RWPE2 (cell line): ENCODE measurements around the gene PLEKHG7.

Source experiments
- ATAC-seq: fragments of 200-7000 bp; cut with Tn5 transposase; 3 replicates; pipeline ENCODE4 v1.9.1; 2021; ENCODE audit warnings: low read depth
- DNase-seq: peaks from one replicate; pipeline ENCODE4 v3.0.0-alpha.2; 2020; ENCODE audit warnings: low spot score
- H3K27ac ChIP-seq: fragments of 450-650 bp; 2 replicates; pipeline ENCODE4 v1.5.1; 2017; ENCODE audit warnings: mild to moderate bottlenecking; ENCODE audit not compliant: poor library complexity, severe bottlenecking
- H3K27me3 ChIP-seq: fragments of 250-450 bp; sonication (Bioruptor Pico); 2 replicates; pipeline ENCODE4 v1.5.1; 2021; ENCODE audit warnings: mild to moderate bottlenecking, moderate library complexity; ENCODE audit not compliant: insufficient read depth, poor library complexity, severe bottlenecking
- H3K36me3 ChIP-seq: fragments of 250-450 bp; sonication (Bioruptor Pico); 2 replicates; pipeline ENCODE4 v1.5.1; 2020; ENCODE audit warnings: low read depth, mild to moderate bottlenecking, moderate library complexity
- H3K4me1 ChIP-seq: fragments of 250-450 bp; sonication (Bioruptor Pico); 2 replicates; pipeline ENCODE4 v1.5.1; 2021; ENCODE audit warnings: mild to moderate bottlenecking, moderate library complexity; ENCODE audit not compliant: insufficient read depth, poor library complexity, severe bottlenecking
- H3K4me3 ChIP-seq: fragments of 250-450 bp; sonication (Bioruptor Pico); 2 replicates; pipeline ENCODE4 v1.5.1; 2021; ENCODE audit warnings: mild to moderate bottlenecking, moderate library complexity; ENCODE audit not compliant: severe bottlenecking
- H3K9me3 ChIP-seq: fragments of 250-450 bp; sonication (Bioruptor Pico); 2 replicates; pipeline ENCODE4 v1.5.1; 2021; ENCODE audit warnings: mild to moderate bottlenecking, moderate library complexity; ENCODE audit not compliant: severe bottlenecking
- TF ChIP-seq, protein P1 (sequence below): fragments of 450-650 bp; IDR thresholded peaks from one replicate; pipeline ENCODE4 v1.5.1; 2017; ENCODE audit warnings: mild to moderate bottlenecking, moderate library complexity; ENCODE audit not compliant: poor library complexity, severe bottlenecking

PLEKHG7 gene

DNA sequence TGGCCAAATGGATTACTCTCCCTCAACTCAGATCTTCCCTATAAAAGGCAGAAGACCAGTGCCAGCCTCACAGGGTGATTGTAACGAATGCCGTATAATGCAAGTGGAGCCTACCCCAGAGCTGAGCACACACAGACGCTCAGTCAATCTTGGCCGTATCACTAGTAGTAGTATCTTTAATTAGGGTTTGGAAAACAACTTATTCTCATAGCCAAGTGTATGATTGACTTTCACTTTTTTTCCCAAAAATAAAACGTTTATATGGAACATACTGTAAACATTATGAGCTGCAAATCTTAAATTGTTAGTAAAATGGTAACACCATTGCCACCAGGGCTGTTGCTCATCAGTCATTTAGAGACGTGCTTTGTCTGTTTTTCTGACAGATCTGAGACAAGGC lies 30.4 kb downstream of the PLEKHG7 start:
- TF ChIP-seq, protein P1, sequence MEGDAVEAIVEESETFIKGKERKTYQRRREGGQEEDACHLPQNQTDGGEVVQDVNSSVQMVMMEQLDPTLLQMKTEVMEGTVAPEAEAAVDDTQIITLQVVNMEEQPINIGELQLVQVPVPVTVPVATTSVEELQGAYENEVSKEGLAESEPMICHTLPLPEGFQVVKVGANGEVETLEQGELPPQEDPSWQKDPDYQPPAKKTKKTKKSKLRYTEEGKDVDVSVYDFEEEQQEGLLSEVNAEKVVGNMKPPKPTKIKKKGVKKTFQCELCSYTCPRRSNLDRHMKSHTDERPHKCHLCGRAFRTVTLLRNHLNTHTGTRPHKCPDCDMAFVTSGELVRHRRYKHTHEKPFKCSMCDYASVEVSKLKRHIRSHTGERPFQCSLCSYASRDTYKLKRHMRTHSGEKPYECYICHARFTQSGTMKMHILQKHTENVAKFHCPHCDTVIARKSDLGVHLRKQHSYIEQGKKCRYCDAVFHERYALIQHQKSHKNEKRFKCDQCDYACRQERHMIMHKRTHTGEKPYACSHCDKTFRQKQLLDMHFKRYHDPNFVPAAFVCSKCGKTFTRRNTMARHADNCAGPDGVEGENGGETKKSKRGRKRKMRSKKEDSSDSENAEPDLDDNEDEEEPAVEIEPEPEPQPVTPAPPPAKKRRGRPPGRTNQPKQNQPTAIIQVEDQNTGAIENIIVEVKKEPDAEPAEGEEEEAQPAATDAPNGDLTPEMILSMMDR, result no peak
- Histone ChIP-seq H3K36me3 (no peaks in the 10 kb centered on the region), H3K4me1 (peaks cover 9% of the 10 kb centered on the region), H3K9me3 (no peaks in the 10 kb centered on the region), H3K27me3 (no peaks in the 10 kb centered on the region), H3K27ac (no peak overlapping the region), H3K4me3 (no peak overlapping the region)
- DNase-seq (no peak), ATAC-seq (no peak)

DNA sequence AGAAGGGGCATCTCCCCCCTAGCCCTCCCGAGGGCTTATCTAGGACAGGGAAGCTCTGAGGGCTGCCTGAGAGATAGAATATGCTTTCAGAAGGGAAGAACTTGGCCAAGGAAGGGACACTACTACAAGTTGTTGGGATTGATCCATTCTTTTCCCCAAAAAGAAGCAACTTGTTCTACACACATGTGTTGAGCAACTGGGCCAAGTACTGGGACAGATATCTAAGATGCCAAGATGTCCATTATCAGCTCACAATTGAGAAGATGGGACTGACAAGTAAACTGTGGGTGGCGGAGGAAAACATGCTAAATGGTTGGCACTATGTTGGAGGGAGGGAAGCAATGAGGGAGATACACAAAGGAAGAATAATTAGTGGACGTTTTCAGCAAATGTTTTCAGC lies 30.9 kb downstream of the PLEKHG7 start:
- Histone ChIP-seq H3K9me3 (no peaks in the 10 kb centered on the region), H3K4me3 (no peak overlapping the region), H3K36me3 (no peaks in the 10 kb centered on the region), H3K4me1 (peaks cover 9% of the 10 kb centered on the region), H3K27me3 (no peaks in the 10 kb centered on the region), H3K27ac (no peak overlapping the region)
- no peak for DNase-seq
- no peak for ATAC-seq
- TF ChIP-seq, protein P1, result no peak

DNA sequence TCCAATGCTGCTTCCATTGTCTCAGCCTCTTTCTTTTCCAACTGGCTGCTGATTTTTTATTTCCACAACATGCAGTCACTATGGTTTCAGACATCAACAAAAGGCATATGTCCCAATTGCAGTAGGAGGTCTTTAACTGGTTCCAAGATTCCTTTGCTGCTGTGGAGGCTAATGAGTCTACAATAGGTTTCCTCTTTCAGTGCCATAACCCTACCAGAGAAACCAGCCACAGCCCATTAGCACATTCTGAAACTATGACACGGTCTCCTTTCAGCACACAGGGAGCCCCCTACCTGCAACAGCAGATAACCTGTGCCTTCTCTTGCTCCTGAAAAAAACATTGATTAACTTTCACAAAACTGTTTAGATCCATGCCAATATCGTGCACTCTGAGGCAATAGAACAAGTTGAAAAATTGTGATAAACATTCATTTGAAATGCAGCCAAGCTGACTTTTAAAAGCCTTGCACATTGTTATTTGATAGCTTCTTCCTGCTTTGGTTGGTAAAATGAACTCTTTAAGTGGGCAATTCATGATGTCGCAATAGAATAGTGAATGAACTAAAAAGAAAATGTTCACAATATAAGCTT lies 32.4 kb downstream of the PLEKHG7 start:
- TF ChIP-seq, protein P1, result peak; percentile 6
- ATAC-seq (peak; percentile 85), DNase-seq (no peak)
- H3K4me3 ChIP-seq, result no peak overlapping the region
- H3K4me1 ChIP-seq, result peaks cover 9% of the 10 kb centered on the region
- H3K27ac ChIP-seq, result peak overlapping the region; percentile 30
- no peaks in the 10 kb centered on the region for H3K9me3 ChIP-seq
- no peaks in the 10 kb centered on the region for H3K27me3 ChIP-seq
- H3K36me3 ChIP-seq, result no peaks in the 10 kb centered on the region

DNA sequence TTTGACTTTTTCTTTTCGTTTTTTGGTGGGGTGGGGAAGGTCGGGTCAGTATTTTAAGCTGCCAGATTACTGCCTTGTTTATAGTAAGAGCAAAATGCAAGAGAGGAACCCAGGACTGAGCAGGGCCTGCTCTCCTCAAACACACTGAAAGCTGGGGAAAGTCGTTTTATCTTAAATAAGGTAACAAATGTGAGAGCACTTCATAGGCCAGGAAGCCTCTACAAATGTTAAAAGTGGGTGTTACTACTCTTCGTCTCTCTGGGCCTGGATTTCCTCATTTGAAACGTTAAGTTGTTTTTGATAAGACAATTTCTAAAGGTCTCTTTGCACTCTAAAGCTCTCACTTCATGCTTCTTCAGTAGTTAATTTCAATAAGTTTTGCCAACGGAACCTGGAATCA lies 33.8 kb downstream of the PLEKHG7 start:
- H3K27ac ChIP-seq, result no peak overlapping the region

More for the DNA sequence above, 33.8 kb downstream of the PLEKHG7 start:
- ATAC-seq (no peak), DNase-seq (no peak)
- H3K4me1 ChIP-seq, result peaks cover 9% of the 10 kb centered on the region
- H3K9me3 ChIP-seq, result no peaks in the 10 kb centered on the region
- TF ChIP-seq, protein P1, result no peak
- no peaks in the 10 kb centered on the region for H3K27me3 ChIP-seq
- no peak overlapping the region for H3K4me3 ChIP-seq
- no peaks in the 10 kb centered on the region for H3K36me3 ChIP-seq
